GM12878 (cell line): ENCODE data around the gene CD79A. TPM values are rescaled to one million over a fixed set of nuclear protein-coding genes. Genes with fewer than 3 reads are reported as not detected.

Experiments used
- BCLAF1 ChIP-seq: fragments of 450-650 bp; IDR thresholded peaks from 2 replicates; pipeline ENCODE4 v1.6.1; 2017; ENCODE audit warnings: antibody characterized with exemption, mild to moderate bottlenecking, moderate library complexity
- CBX5 ChIP-seq: sonication (generic); IDR thresholded peaks from 2 replicates; pipeline ENCODE4 v1.6.1; 2016; ENCODE audit warnings: low read depth, moderate library complexity, mild to moderate bottlenecking, inconsistent platforms
- FOS ChIP-seq: IDR thresholded peaks from 3 replicates; pipeline ENCODE4 v1.6.1; 2011; ENCODE audit warnings: borderline replicate concordance; ENCODE audit not compliant: insufficient read length; ENCODE audit errors: extremely low read depth
- NR2C1 ChIP-seq: fragments of 450-650 bp; IDR thresholded peaks from 2 replicates; pipeline ENCODE4 v1.6.1; 2017; ENCODE audit warnings: antibody characterized with exemption, mild to moderate bottlenecking, moderate library complexity
- PRDM15 ChIP-seq: fragments of 450-650 bp; formaldehyde crosslinking; IDR thresholded peaks from 2 replicates; pipeline ENCODE4 v1.4.0; 2020; ENCODE audit warnings: mild to moderate bottlenecking, moderate library complexity
- RBBP5 ChIP-seq: fragments of 200-600 bp; sonication (generic); conservative IDR thresholded peaks from 2 replicates; pipeline ENCODE4 v1.6.1; 2016
- ZBTB33 ChIP-seq: fragments of 450-650 bp; IDR thresholded peaks from 2 replicates; pipeline ENCODE4 v1.6.1; 2017; ENCODE audit warnings: mild to moderate bottlenecking
- ZNF592 ChIP-seq: fragments of 450-650 bp; IDR thresholded peaks from 2 replicates; pipeline ENCODE4 v1.6.1; 2017; ENCODE audit warnings: mild to moderate bottlenecking, moderate library complexity
- ZNF687 ChIP-seq: fragments of 450-650 bp; IDR thresholded peaks from 2 replicates; pipeline ENCODE4 v1.6.1; 2017; ENCODE audit warnings: mild to moderate bottlenecking, moderate library complexity
- ZZZ3 ChIP-seq: IDR thresholded peaks from 2 replicates; pipeline ENCODE4 v1.6.1; 2011; ENCODE audit warnings: low read depth; ENCODE audit not compliant: control insufficient read depth, insufficient read length
- polyA plus RNA-seq, 11 experiments: library from polyadenylated mRNA; depleted of rRNA in 4 of 11; unstranded in 6 of 11; stranded (reverse) in 5 of 11; fragments of >200 nt; fragmentation: Nextera tagmentation in 4 of 11; fragmentation: Illumina TruSeq in 1 of 11; extraction: Ambion mirVana in 4 of 11; extraction: Trizol in 1 of 11; gene quantifications; 1 replicate in 1 of 11; 2 replicates in 10 of 11; pipeline versions ENCODE4 v1.2.1 to v1.2.3, GENCODE V29; 2011 to 2016; ENCODE audit warnings: inconsistent platforms in 2 of 11, missing spikeins in 2 of 11, low read depth in 1 of 11
- total RNA-seq, 4 experiments: library from RNA; depleted of rRNA in 3 of 4; stranded (reverse); fragments of >200 nt in 3 of 4; fragmentation: Illumina TruSeq in 1 of 4; extraction: Trizol in 1 of 4; gene quantifications; 2 replicates each; pipeline versions ENCODE4 v1.2.1 to v1.2.3, GENCODE V29; 2013 to 2021

The CD79A gene
- total and polyA plus RNA-seq, 10 of the 15 experiments (the other 5 are each of a cell fraction or from before 2014, with no cell fraction given): 38.8 to 414 (median 282) TPM

GRCh38 chr19:41893899-41894298 is 16.8 kb downstream of the CD79A start (continued):
- TF ChIP-seq CBX5: no peak
- TF ChIP-seq ZNF592: no peak
- no peak for TF ChIP-seq BCLAF1
- no peak for TF ChIP-seq FOS
- TF ChIP-seq ZBTB33: no peak
- no peak for TF ChIP-seq ZNF687
- TF ChIP-seq PRDM15: no peak
- TF ChIP-seq RBBP5: no peak
- no peak for TF ChIP-seq ZZZ3
- TF ChIP-seq NR2C1: peak; percentile 70
